22Rv1 (cell line): ENCODE results near the gene SLC30A5.
"Not testable (repeated sequence)": the region's sequence is repeated elsewhere in the genome, so short reads cannot be mapped to it uniquely, and the experiment has no call there.

Source experiments
- H3K27ac ChIP-seq: fragments of 450-650 bp; 2 replicates; pipeline ENCODE4 v1.5.1; 2017
- ZFX ChIP-seq: fragments of 450-650 bp; IDR thresholded peaks from 2 replicates; pipeline ENCODE4 v1.6.1; 2017; ENCODE audit warnings: antibody characterized with exemption, borderline replicate concordance
- TF ChIP-seq, protein P1 (sequence below): fragments of 450-650 bp; IDR thresholded peaks from 2 replicates; pipeline ENCODE4 v1.5.1; 2017; ENCODE audit warnings: mild to moderate bottlenecking

SLC30A5 gene

DNA sequence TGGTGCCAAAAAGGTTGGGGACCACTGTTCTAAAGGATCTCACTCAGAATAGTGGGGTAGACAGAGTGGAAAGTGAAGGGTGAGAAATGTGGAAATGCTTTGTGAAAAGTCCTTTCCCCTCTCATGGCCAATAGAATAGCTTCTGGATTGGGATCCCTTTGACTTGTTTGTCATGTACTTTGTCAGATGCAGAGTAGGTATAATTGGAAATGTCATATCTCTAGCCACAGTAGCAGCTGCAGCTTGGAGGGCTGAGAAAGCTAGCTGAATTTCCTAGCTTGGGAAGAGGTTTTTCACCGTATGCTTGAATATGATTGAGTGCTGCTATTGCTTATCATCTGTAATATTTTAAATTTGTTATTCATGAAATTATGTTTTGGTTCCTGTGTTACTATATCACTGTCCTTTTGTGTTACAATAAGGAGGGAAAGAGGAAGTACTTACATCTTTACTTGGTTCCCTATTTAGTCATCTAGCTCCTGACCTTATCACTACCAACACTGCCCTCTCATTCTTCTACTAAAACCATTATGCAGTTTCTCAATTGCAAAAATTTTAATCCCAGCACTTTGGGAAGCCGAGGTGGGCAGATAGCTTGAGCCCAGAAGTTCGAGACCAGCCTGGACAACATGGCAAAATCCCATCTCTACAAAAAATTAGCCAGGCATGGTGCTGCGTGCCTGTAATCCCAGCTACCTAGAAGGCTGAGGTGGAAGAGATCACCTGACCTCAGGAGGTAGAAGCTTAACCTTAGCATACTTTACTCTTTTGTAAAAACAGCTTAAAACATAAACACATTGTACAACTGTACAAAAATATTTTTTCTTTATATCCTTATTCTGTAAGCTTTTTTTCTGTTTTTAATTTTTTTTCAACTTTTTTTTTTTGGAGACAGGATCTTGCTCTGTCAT is 12.4 kb downstream of the SLC30A5 start:
- TF ChIP-seq, protein P1, sequence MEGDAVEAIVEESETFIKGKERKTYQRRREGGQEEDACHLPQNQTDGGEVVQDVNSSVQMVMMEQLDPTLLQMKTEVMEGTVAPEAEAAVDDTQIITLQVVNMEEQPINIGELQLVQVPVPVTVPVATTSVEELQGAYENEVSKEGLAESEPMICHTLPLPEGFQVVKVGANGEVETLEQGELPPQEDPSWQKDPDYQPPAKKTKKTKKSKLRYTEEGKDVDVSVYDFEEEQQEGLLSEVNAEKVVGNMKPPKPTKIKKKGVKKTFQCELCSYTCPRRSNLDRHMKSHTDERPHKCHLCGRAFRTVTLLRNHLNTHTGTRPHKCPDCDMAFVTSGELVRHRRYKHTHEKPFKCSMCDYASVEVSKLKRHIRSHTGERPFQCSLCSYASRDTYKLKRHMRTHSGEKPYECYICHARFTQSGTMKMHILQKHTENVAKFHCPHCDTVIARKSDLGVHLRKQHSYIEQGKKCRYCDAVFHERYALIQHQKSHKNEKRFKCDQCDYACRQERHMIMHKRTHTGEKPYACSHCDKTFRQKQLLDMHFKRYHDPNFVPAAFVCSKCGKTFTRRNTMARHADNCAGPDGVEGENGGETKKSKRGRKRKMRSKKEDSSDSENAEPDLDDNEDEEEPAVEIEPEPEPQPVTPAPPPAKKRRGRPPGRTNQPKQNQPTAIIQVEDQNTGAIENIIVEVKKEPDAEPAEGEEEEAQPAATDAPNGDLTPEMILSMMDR, result no peak
- TF ChIP-seq ZFX, result no peak
- no peak overlapping the region for H3K27ac ChIP-seq

DNA sequence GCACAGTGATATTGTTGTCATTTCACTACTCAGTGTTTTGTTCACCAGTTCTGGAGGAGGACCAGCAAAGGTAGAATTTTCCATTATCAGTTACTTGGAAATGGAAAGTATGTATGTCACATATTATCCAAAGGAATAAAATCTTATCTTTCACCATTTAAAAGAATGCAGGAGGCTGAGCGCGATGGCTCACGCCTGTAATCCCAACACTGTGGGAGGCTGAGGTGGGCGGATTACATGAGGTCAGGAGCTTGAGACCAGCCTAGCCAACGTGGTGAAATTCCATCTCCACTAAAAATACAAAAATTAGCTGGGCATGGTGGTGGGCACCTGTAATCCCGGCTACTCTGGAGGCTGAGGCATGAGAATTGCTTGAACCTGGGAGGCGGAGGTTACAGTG is 14.6 kb downstream of the SLC30A5 start:
- H3K27ac ChIP-seq, result not testable (repeated sequence)

DNA sequence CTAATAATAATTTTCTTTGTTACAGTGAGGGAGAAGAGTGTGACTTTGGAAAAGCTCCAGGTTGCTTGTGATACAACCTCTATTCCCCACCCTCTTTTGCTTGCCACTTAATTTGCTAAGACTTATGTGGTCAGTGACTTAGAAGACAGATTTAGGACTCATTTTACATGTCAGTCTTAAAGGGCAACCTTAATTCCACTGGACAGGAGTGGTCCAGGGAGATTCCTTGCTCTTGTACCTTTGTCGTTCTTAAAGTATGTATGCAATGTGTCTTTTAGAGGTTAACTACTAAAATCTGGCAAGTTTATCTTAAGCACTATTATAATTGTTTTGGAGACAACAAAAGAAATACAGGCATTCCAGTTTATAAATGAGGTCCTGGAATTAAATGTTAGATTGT is 20.0 kb downstream of the SLC30A5 start:
- H3K27ac ChIP-seq, result no peak overlapping the region
- TF ChIP-seq, protein P1, result no peak
- no peak for TF ChIP-seq ZFX

DNA sequence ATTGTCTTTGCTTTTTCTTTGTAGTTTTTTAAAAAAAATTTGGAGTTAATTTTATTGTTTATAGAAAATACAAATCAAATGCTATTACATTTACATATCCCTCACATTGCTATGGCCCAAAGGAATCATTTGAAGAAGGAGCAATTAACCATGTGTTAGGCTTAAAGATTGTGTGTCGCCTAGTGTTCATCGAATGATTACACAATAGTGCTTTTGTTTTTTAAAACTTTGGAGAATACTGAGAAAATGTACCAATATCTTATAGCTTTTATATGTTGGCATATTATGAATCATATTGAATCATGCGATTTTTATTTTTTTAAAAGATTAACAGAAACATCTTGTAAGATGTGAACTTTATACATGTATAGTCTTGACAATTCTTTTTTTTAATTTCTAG is 21.7 kb downstream of the SLC30A5 start:
- TF ChIP-seq, protein P1, result no peak
- TF ChIP-seq ZFX, result no peak
- H3K27ac ChIP-seq, result no peak overlapping the region

DNA sequence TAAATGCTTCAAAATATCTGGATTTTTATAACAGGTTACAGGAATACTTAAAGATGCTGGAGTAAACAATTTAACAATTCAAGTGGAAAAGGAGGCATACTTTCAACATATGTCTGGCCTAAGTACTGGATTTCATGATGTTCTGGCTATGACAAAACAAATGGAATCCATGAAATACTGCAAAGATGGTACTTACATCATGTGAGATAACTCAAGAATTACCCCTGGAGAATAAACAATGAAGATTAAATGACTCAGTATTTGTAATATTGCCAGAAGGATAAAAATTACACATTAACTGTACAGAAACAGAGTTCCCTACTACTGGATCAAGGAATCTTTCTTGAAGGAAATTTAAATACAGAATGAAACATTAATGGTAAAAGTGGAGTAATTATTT is 35.6 kb downstream of the SLC30A5 start:
- TF ChIP-seq ZFX, result no peak
- TF ChIP-seq, protein P1, result no peak
- H3K27ac ChIP-seq, result no peak overlapping the region

DNA sequence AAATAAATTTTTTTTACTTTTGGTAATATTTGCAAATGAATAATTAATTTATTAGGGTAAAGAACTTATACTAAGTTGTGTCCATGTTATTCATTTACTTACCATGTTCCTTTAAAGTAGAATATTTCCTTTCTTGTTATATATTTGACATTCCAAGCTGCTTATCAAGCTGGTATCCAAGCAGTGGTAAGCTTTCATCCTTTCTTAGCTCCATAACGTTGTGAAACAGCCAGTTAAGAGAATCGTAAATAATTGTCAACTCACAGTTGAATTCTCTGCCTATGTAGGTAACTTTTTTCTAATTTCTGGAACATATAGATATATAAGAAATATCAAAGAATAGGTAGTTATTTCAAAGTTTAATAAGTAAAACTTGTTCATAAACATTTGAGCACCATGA is 36.4 kb downstream of the SLC30A5 start:
- H3K27ac ChIP-seq, result no peak overlapping the region
- TF ChIP-seq, protein P1, result no peak
- TF ChIP-seq ZFX, result no peak

DNA sequence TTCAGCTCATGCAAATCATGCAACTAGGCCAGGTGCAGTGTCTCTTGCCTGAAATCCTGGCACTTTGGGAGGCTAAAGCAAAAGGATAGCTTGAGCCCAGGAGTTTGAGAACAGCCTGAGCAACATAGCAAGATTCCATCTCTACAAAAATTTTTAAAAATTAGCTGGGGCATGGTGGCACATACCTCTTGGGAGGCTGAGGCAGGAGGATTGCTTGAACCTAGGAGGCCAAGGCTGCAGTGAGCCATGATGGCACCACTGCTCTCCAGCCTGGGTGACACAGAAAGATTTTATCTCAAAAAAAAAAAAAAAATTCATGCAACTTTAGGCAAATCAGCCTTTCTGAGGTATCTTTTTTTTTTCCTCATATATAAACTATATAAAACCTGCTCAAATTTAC is 37.5 kb downstream of the SLC30A5 start:
- TF ChIP-seq ZFX, result no peak
- TF ChIP-seq, protein P1, result no peak
- H3K27ac ChIP-seq, result no peak overlapping the region
